GM13976 (cell line): ENCODE measurements around the gene TUBGCP5.

Experiments
- DNase-seq: peaks from one replicate; pipeline ENCODE4 v3.0.0; 2012; ENCODE audit warnings: low spot score
- CTCF ChIP-seq: IDR thresholded peaks from 2 replicates; pipeline ENCODE4 v1.5.1; 2012; ENCODE audit warnings: borderline replicate concordance, mild to moderate bottlenecking; ENCODE audit not compliant: insufficient read depth; ENCODE audit errors: extremely low read depth, missing control alignments, control extremely low read depth
- in situ Hi-C: fragments of 300-500 bp; cut with MboI; formaldehyde crosslinking; loops from one replicate; pipeline ENCODE4 v1.12.0; 2022; ENCODE audit warnings: low sequenced_read_pairs, mixed read lengths, inconsistent platforms; ENCODE audit not compliant: unreplicated experiment

Gene TUBGCP5

GRCh38 chr15:22978691-22979237 lies 60.6 kb downstream of the TUBGCP5 start:
- no peak for TF ChIP-seq CTCF
- no peak for DNase-seq
- in situ Hi-C loops, result no loop called here

DNA sequence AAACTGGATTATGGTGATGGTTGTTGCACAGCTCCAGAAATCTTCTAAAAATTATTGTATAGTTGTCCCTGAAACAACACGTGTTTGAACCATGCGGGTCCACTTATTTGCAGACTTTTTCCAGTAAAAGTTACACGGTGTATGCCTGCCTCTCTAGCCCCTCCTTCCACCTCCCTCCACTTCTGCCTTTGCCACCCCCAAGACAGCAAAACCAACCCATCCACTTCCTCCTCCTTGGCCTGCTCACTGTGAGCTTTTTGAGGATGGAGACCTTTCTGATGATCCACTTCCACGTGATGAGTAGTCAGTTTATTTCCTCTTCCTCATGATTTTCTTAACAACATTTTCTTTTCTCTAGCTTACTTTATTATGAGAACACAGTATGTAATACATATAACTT lies 64.6 kb downstream of the TUBGCP5 start:
- DNase-seq, result no peak
- in situ Hi-C loops, result no loop called here
- TF ChIP-seq CTCF, result no peak

DNA sequence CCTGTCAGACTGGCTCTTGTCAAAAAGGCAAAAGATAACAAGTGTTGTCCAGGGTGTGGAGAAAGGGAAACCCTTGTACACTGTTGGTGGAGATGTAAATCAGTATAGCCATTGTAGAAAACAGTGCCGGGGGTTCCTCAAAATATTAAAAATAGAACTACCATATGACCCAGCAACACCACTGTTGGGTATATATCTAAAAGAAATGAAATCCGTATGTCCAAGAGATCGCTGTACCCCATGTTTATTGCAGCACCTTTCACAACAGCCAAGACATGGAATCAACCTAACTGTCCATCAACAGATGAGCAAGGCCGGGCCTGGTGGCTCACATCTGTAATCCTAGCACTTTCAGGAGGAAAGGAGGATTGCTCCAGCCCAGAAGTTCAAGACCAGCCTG lies 65.4 kb downstream of the TUBGCP5 start:
- no peak for TF ChIP-seq CTCF
- no peak for DNase-seq
- in situ Hi-C loops, result no loop called here

DNA sequence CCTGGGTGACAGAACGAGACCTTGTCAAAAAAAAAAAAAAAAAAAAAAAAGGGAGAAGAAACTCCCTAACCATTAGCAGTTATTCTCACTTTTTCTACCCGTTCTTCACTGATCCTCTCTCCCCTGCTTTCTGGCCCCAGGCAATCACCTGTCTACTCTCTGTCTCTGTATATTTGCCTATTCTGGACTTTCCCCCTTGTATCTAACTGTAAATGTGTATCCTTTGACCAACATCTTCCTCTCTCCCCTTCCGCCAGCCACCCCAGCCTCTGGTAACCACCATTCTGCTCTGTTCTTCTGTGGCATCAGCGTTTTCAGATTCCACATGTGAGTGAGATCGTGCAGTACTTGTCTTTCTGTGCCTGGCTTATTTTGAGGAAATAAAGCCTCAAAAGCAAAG lies 66.1 kb downstream of the TUBGCP5 start:
- TF ChIP-seq CTCF, result no peak
- DNase-seq, result no peak
- in situ Hi-C loops, result no loop called here

- in situ Hi-C loops, result no loop called here
- no peak for TF ChIP-seq CTCF
- DNase-seq, result no peak
Observed at GRCh38 chr15:22969489-22969888, 69.9 kb downstream of the TUBGCP5 start.

GRCh38 chr15:22968366-22968765 lies 71.0 kb downstream of the TUBGCP5 start:
- DNase-seq, result no peak
- TF ChIP-seq CTCF, result no peak
- in situ Hi-C loops, result no loop called here
